ENCODE results near the gene CDC42SE2. TPM values are rescaled to one million over a fixed set of nuclear protein-coding genes. Genes with fewer than 3 reads are reported as not detected.
A peak's percentile ranks its signal among the peaks of the same experiment; 100 is the strongest.

CDC42SE2 gene
- total and polyA plus RNA-seq, 2 donors from 2014 or later: 24.8 to 90.7 TPM

GRCh38 chr5:131387255-131387654, 123.4 kb downstream of the CDC42SE2 start:
- FAIRE-seq (no peak), DNase-seq (peak in 2 of 5 donors; percentile 21 to 37)
- H3K4me1 ChIP-seq (ENCODE audit: control insufficient read depth in 2 of 3, insufficient read depth in 2 of 3, low read depth in 1 of 3, low read length in 3 of 3): peaks cover 3 to 18% (median 11%) of the 10 kb centered on the region in 3 donors
- no peaks in the 10 kb centered on the region for H3K9me3 ChIP-seq (ENCODE audit: control insufficient read depth in 2 of 3, insufficient read depth in 1 of 3, low read length in 3 of 3)
- peak overlapping the region in 1 of 2 donors; percentile 37 for H3K27ac ChIP-seq (ENCODE audit: low read depth in 2 of 2, low read length in 2 of 2)
- TF ChIP-seq CTCF (IDR thresholded peaks at IDR 0.05; ENCODE audit: borderline replicate concordance, extremely low read depth, insufficient read depth): no peak
- H3K4me3 ChIP-seq (ENCODE audit: low read length in 3 of 3): no peak overlapping the region
- H3K27me3 ChIP-seq (ENCODE audit: control insufficient read depth, insufficient read depth, low read length): no peaks in the 10 kb centered on the region
- H3K9ac ChIP-seq (ENCODE audit: low read length in 3 of 3): no peak overlapping the region
- no peaks in the 10 kb centered on the region for H3K36me3 ChIP-seq (ENCODE audit: control insufficient read depth in 2 of 3, insufficient read depth in 3 of 3, low read length in 3 of 3)
- intact Hi-C loops (cut with DNase I): no loop called here

GRCh38 chr5:131389096-131389868, 125.4 kb downstream of the CDC42SE2 start:
- DNase-seq: no peak

GRCh38 chr5:131389869-131390265, 126.0 kb downstream of the CDC42SE2 start:
- no peak overlapping the region for H3K27ac ChIP-seq (ENCODE audit: low read depth in 2 of 2, low read length in 2 of 2)
- DNase-seq (no peak), FAIRE-seq (no peak)
- TF ChIP-seq CTCF (IDR thresholded peaks at IDR 0.05; ENCODE audit: borderline replicate concordance, extremely low read depth, insufficient read depth): no peak
- no peaks in the 10 kb centered on the region for H3K9me3 ChIP-seq (ENCODE audit: control insufficient read depth in 2 of 3, insufficient read depth in 1 of 3, low read length in 3 of 3)
- no peaks in the 10 kb centered on the region for H3K36me3 ChIP-seq (ENCODE audit: control insufficient read depth in 2 of 3, insufficient read depth in 3 of 3, low read length in 3 of 3)
- H3K4me3 ChIP-seq (ENCODE audit: low read length in 3 of 3): no peak overlapping the region
- intact Hi-C loops (cut with DNase I): no loop called here
- H3K27me3 ChIP-seq (ENCODE audit: control insufficient read depth, insufficient read depth, low read length): no peaks in the 10 kb centered on the region
- H3K4me1 ChIP-seq (ENCODE audit: control insufficient read depth in 2 of 3, insufficient read depth in 2 of 3, low read depth in 1 of 3, low read length in 3 of 3): peaks cover 9 to 32% (median 11%) of the 10 kb centered on the region in 3 donors
- no peak overlapping the region for H3K9ac ChIP-seq (ENCODE audit: low read length in 3 of 3)

More at GRCh38 chr5:131389096-131389868, 125.4 kb downstream of the CDC42SE2 start:
- H3K27ac ChIP-seq (ENCODE audit: low read depth in 2 of 2, low read length in 2 of 2): no peak overlapping the region
- H3K9ac ChIP-seq (ENCODE audit: low read length in 3 of 3): no peak overlapping the region
- FAIRE-seq: no peak
- peaks cover 9 to 34% (median 11%) of the 10 kb centered on the region in 3 donors for H3K4me1 ChIP-seq (ENCODE audit: control insufficient read depth in 2 of 3, insufficient read depth in 2 of 3, low read depth in 1 of 3, low read length in 3 of 3)
- intact Hi-C loops (cut with DNase I): no loop called here
- no peak for TF ChIP-seq CTCF (IDR thresholded peaks at IDR 0.05; ENCODE audit: borderline replicate concordance, extremely low read depth, insufficient read depth)
- no peaks in the 10 kb centered on the region for H3K9me3 ChIP-seq (ENCODE audit: control insufficient read depth in 2 of 3, insufficient read depth in 1 of 3, low read length in 3 of 3)
- no peak overlapping the region for H3K4me3 ChIP-seq (ENCODE audit: low read length in 3 of 3)
- no peaks in the 10 kb centered on the region for H3K27me3 ChIP-seq (ENCODE audit: control insufficient read depth, insufficient read depth, low read length)
- no peaks in the 10 kb centered on the region for H3K36me3 ChIP-seq (ENCODE audit: control insufficient read depth in 2 of 3, insufficient read depth in 3 of 3, low read length in 3 of 3)

Measured in kidney (tissue), 14 donors.